Raji (cell line): ENCODE data around the gene RESP18.

Experiments
- POLR2A ChIP-seq: IDR thresholded peaks from 2 replicates; pipeline ENCODE4 v1.6.1; 2011; ENCODE audit warnings: low read depth, low read length, control low read depth; ENCODE audit not compliant: insufficient read depth

The RESP18 gene

GRCh38 chr2:219344751-219345430 lies 12.3 kb upstream of the RESP18 start:
- TF ChIP-seq POLR2A: no peak

GRCh38 chr2:219335373-219335786 lies 2.8 kb upstream of the RESP18 start:
- no peak for TF ChIP-seq POLR2A

- TF ChIP-seq POLR2A: no peak
Observed at GRCh38 chr2:219334076-219334475, 1.5 kb upstream of the RESP18 start.

- TF ChIP-seq POLR2A: no peak
Observed at GRCh38 chr2:219331560-219332213, 857 bp downstream of the RESP18 start.

- no peak for TF ChIP-seq POLR2A
Observed at GRCh38 chr2:219327719-219328118, 4.8 kb downstream of the RESP18 start.

- no peak for TF ChIP-seq POLR2A
Observed at GRCh38 chr2:219325657-219326315, 6.8 kb downstream of the RESP18 start.

- no peak for TF ChIP-seq POLR2A
Observed at GRCh38 chr2:219325136-219325535, 7.4 kb downstream of the RESP18 start.

GRCh38 chr2:219323434-219323833 lies 9.1 kb downstream of the RESP18 start:
- no peak for TF ChIP-seq POLR2A

GRCh38 chr2:219314804-219315468 lies 17.6 kb downstream of the RESP18 start:
- TF ChIP-seq POLR2A: no peak

GRCh38 chr2:219309278-219309677 lies 23.3 kb downstream of the RESP18 start, which contains the start of gene PTPRN:
Gene PTPRN (minus strand): TSS chr2:219309401. CDS start chr2:219309332, 69 bp downstream.
- TF ChIP-seq POLR2A: no peak

GRCh38 chr2:219308142-219309101 lies 24.1 kb downstream of the RESP18 start:
- TF ChIP-seq POLR2A: no peak

- TF ChIP-seq POLR2A: no peak
Observed at GRCh38 chr2:219306047-219306446, 26.5 kb downstream of the RESP18 start.

GRCh38 chr2:219304223-219304622 lies 28.3 kb downstream of the RESP18 start:
- TF ChIP-seq POLR2A: no peak

GRCh38 chr2:219302412-219302968 lies 30.1 kb downstream of the RESP18 start:
- no peak for TF ChIP-seq POLR2A

GRCh38 chr2:219300022-219300421 lies 32.5 kb downstream of the RESP18 start:
- TF ChIP-seq POLR2A: no peak

GRCh38 chr2:219299372-219299760 lies 33.2 kb downstream of the RESP18 start:
- TF ChIP-seq POLR2A: no peak
